Umbilical cord (tissue), 2 donors: ENCODE data around the gene TNNT1. TPM values are rescaled to one million over a fixed set of nuclear protein-coding genes. Genes with fewer than 3 reads are reported as not detected.
"Not testable (repeated sequence)": the region's sequence is repeated elsewhere in the genome, so short reads cannot be mapped to it uniquely, and the experiment has no call there.

ENCODE experiments used
- DNase-seq: peaks from one replicate; pipeline ENCODE4 v3.0.0-alpha.2; 2015; ENCODE audit warnings: low spot score
- total RNA-seq: library from RNA; depleted of rRNA; stranded (reverse); fragments of >200 nt; gene quantifications from one replicate; pipeline ENCODE4 v1.2.3, GENCODE V29; 2014; ENCODE audit warnings: low replicate concordance; ENCODE audit not compliant: insufficient read depth

The TNNT1 gene
- total RNA-seq, 1 donor from 2014 or later, result 0.72 TPM

GRCh38 chr19:55111238-55111831 is 37.7 kb downstream of the TNNT1 start:
- DNase-seq, result no peak

GRCh38 chr19:55109527-55110291 is 39.3 kb downstream of the TNNT1 start:
- no peak for DNase-seq

- not testable (repeated sequence) for DNase-seq
These were observed 41.8 kb downstream of the TNNT1 start for GRCh38 chr19:55107252-55107651.

- DNase-seq, result no peak
These were observed 42.4 kb downstream of the TNNT1 start for GRCh38 chr19:55106591-55106990.

- no peak for DNase-seq
These were observed 43.8 kb downstream of the TNNT1 start for GRCh38 chr19:55105237-55105636.

- no peak for DNase-seq
These were observed 45.8 kb downstream of the TNNT1 start for GRCh38 chr19:55103190-55103589.

- DNase-seq, result no peak
These were observed 47.7 kb downstream of the TNNT1 start for GRCh38 chr19:55101261-55101660.

GRCh38 chr19:55099557-55100506 is 49.2 kb downstream of the TNNT1 start:
- no peak for DNase-seq

GRCh38 chr19:55098716-55099556 is 50.1 kb downstream of the TNNT1 start:
- DNase-seq, result no peak

GRCh38 chr19:55097864-55098715 is 50.9 kb downstream of the TNNT1 start:
- DNase-seq, result no peak

GRCh38 chr19:55096061-55096701 is 52.8 kb downstream of the TNNT1 start:
- no peak for DNase-seq

GRCh38 chr19:55095260-55096060 is 53.5 kb downstream of the TNNT1 start:
- no peak for DNase-seq

- DNase-seq, result no peak
These were observed 54.3 kb downstream of the TNNT1 start for GRCh38 chr19:55094456-55095259.

GRCh38 chr19:55092423-55093318 is 56.3 kb downstream of the TNNT1 start:
- no peak for DNase-seq

- DNase-seq, result no peak
These were observed 57.1 kb downstream of the TNNT1 start for GRCh38 chr19:55091955-55092354.

- DNase-seq, result no peak
These were observed 57.7 kb downstream of the TNNT1 start for GRCh38 chr19:55091126-55091910.
